Measurements from ENCODE around the gene SELENBP1.
"Not testable (repeated sequence)": the region's sequence is repeated elsewhere in the genome, so short reads cannot be mapped to it uniquely, and the experiment has no call there.

SELENBP1 gene

GRCh38 chr1:151372058-151372934 is at the start of gene SELENBP1:
SELENBP1 (minus strand) TSS chr1:151372705; CDS start chr1:151372641, 64 bp downstream.
- DNase-seq, result peak; percentile 95

DNA sequence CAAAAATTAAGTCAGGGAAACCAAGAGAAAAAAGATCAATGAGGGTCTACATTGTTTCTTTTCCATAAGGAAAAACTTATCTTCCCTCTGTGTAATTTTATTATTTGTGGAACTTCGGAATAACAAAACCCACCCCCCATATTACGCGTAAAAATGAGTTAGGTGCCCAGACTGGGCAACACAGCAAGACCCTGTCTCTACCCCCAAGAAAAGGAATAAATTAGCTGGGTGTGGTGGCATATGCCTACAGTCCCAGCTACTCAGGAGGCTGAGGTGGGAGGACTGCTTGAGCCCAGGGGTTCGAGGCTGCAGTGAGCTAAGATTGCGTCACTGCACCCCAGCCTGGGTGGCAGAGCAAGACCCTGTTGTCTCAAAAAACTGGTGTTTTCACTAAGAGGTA is 47.3 kb upstream of the SELENBP1 start:
- DNase-seq, result no peak

DNA sequence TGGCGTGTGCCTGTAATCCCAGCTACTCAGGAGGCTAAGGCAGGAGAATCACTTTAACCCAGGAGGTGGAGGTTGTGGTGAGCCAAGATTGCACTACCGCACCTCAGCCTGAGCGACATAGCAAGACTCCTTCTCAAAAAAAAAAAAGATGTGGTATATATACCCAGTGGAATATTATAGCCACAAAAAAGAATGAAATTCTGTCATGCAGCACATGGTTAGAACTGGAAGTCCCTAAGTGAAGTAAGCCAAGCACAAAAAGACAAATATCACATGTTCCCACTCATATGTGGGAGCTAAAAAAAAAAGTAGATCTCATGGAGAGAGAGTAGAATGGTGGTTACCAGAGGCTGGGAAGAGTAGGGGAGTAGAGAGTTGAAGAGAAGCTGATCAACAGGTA is 45.6 kb upstream of the SELENBP1 start:
- DNase-seq, result no peak

- DNase-seq, result no peak
Observed at GRCh38 chr1:151416231-151416630, 43.7 kb upstream of the SELENBP1 start.

DNA sequence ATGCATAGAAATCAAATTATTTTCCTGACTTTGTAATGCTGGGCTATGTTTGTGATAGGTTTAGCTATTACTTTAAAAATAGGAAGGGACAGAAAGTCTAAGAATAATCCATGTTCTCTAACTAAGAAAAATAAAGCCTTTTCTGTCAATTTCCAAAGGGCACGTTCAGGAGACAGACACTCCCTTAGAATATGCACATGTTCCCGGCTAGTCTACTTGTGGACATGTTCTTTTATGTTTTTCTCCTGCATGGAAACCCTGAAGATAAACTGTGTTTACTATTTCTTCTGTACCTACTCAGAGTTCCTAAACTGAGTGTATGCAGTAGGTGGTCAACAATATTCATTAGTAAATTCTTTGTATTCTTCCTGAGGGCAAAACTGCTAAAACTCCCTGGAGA is 39.4 kb upstream of the SELENBP1 start:
- DNase-seq, result no peak

DNA sequence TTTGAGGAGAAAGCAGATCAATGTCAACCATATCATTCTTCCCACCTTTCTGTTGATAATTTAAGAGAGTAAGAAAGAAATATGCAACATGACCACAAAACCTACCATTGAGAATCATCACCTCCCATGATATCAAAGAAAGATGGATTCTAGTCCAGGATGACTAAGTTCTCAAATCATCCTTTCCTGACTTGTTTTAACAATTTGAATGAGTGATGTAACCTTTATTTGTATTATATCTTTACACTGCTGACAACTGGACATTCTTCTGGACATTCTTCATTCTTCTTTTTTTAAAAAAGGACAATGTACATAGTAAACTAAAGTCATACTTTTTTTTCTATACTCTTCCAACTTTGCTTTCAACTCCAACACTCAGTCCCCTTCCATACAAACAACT is 36.4 kb upstream of the SELENBP1 start:
- DNase-seq, result no peak

- no peak for DNase-seq
Observed at GRCh38 chr1:151407304-151407703, 34.8 kb upstream of the SELENBP1 start.

DNA sequence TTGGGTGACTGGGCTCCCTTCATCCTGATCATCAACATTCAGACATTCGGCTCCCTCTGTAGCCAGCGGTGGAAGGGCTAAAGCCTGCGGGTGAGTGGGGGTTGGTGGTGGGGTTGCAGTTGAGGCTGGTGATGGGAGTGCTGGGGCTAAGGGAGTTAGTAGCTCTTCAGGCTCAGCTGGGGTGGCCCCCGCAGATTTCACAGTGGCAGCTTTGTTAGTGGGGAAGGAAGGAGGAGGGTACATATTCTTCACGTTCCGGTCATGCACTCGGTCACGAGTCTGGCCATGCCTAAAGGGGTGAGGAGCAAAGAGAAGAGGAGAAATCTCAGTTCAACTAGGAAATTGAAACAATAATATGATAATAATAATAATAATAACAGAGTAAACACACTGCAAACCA is 33.7 kb upstream of the SELENBP1 start:
- DNase-seq, result no peak

DNA sequence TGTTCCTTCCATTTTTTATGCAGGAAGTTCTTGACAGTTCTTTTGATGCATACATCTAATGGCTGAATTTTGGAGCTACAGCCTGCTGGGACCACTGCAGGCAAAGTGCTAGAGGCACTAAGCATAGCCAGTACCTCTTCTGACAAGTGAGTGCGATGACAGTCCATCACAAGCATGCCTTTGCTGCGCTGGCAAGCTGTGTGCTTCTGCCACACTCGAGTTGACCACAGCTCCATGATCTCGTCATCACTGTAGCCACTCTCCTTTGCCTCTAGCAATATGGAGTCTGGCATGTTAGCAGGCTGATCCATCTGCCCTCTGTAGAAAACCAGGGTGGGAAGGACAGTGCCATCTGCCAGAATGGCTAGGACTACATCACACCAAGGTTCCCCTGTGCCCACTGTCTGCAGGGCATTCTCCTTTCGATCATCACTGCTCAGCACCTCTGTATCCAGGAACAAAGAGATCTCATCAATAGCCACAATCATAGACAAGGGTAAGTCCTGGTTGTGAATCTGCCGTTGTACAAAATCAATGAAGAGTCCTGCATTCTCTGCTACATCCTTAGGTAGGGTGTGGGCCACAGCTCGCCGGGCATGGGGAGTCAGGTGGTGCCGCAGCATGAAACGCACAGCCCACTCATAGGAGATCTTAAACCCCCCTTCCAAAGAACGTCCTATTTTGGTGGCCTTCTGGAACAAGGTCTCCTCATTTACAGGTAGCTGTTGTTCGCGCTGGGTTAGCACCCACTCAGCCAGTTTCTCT is 32.9 kb upstream of the SELENBP1 start:
- DNase-seq, result no peak

- no peak for DNase-seq
Observed at GRCh38 chr1:151403612-151404011, 31.1 kb upstream of the SELENBP1 start.

DNA sequence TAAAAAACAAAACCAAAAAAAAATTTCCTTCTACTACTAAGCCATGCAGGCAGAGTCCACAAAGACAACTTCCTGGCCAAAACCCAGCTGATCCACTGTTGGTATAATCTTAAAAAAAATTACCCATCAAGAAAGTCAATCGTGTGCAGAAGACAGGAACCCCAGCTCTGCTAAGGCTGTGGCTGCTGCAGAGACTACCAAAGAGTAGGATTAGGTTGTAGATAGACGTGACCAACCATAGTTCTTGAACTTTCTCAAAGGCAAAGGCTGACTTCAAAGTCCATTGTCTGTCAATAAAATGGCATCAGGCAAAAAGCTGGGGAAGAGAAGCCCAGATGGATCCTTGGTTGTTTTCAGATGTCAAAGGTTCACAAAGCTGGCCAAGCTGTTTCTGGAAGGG is 30.3 kb upstream of the SELENBP1 start:
- no peak for DNase-seq

GRCh38 chr1:151401860-151402259 is 29.4 kb upstream of the SELENBP1 start:
- DNase-seq, result no peak

DNA sequence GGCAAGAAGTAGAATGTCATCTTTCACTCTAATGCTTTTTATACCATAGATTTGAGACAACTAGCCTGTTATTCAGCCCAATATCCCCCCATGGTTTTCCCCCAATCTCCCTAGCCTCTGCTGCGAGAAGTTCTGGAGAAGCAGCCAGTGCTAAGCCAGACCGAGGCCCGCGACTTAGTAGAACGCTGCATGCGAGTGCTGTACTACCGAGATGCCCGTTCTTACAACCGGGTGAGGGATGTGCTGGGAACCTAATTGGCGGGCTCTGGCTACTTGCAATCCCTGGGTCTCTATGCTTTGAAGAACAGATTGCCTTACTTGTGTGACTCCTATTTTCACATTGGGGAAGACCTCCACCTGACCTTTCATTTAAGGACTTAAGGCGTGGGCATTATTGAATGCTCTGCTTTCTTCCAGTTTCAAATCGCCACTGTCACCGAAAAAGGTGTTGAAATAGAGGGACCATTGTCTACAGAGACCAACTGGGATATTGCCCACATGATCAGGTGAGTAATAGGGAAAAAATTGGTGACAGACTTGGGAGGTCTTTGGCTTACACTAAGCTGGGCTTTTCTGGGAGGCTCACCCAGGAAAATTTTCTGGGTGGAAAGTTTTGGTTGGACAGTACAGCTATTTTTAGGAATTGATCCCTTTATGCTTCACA is 28.8 kb upstream of the SELENBP1 start:
- no peak for DNase-seq

DNA sequence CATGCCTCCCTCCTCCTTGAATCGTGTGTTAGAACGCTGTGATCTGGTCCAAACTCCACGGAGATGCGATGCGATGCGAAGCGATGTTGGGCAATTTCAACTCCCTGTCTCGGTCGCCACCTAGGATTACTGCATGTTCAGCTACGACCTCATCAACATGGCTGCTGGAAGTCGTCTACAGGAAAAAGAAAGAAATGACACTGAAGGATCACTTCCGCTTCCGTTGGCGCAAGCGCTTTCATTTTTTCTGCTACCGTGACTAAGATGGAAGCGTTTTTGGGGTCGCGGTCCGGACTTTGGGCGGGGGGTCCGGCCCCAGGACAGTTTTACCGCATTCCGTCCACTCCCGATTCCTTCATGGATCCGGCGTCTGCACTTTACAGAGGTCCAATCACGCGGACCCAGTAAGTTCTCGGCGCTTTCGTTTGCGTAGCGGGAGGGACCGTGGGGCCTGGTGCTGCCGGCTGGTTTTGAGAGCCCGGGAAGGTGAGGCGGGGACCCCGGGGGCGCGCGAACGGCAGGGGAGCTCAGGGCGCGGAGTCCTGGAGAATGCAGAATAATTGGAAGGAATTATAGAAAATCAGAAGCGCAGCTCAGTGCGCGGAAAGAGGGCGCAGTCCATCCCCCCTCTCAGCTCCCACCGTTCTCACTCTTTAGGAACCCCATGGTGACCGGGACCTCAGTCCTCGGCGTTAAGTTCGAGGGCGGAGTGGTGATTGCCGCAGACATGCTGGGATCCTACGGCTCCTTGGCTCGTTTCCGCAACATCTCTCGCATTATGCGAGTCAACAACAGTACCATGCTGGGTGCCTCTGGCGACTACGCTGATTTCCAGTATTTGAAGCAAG is 27.0 kb upstream of the SELENBP1 start, which contains the start of gene PSMB4:
PSMB4 (plus strand) TSS at position 250 of the 848 bp plus-strand sequence; CDS start at position 265, 15 bp downstream.
- DNase-seq, result peak; percentile 96

DNA sequence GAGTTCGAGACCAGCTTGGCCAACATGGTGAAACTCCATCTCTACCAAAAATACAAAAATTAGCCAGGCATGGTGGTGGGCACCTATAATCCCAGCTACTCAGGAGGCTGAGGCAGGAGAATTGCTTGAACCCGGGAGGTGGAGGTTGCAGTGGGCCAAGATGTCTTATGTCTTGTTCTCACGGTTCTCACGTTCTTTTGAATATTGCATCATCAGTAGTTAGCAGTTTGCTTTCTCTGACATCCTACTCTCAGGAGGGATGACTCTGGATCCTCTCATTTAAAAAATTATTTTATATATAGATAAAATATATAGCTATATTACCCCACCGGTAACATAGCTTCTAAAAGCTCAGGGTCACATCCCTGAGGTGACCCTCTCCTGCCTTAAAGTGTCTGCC is 23.8 kb upstream of the SELENBP1 start:
- not testable (repeated sequence) for DNase-seq

GRCh38 chr1:151393583-151393982 is 21.1 kb upstream of the SELENBP1 start:
- no peak for DNase-seq

- no peak for DNase-seq
Observed at GRCh38 chr1:151391079-151391563, 18.6 kb upstream of the SELENBP1 start.

GRCh38 chr1:151390221-151391078 is 17.9 kb upstream of the SELENBP1 start:
- DNase-seq, result not testable (repeated sequence)

GRCh38 chr1:151386002-151386401 is 13.5 kb upstream of the SELENBP1 start:
- no peak for DNase-seq

- DNase-seq, result no peak
Observed at GRCh38 chr1:151384584-151384983, 12.1 kb upstream of the SELENBP1 start.

Measured in DMS53 (cell line).